Occipital lobe (tissue), 2 donors: ENCODE data around the gene ARL6IP6. TPM values are rescaled to one million over a fixed set of nuclear protein-coding genes. Genes with fewer than 3 reads are reported as not detected.

Experiments
- DNase-seq: peaks from one replicate; lab custom pipeline; 2025; lab: John Stamatoyannopoulos, UW
- total RNA-seq: library from RNA; depleted of rRNA; stranded (reverse); fragments of >200 nt; gene quantifications from one replicate; pipeline ENCODE4 v1.2.3, GENCODE V29; 2014

Gene ARL6IP6
- total RNA-seq, 1 donor from 2014 or later = 38.2 TPM

DNA sequence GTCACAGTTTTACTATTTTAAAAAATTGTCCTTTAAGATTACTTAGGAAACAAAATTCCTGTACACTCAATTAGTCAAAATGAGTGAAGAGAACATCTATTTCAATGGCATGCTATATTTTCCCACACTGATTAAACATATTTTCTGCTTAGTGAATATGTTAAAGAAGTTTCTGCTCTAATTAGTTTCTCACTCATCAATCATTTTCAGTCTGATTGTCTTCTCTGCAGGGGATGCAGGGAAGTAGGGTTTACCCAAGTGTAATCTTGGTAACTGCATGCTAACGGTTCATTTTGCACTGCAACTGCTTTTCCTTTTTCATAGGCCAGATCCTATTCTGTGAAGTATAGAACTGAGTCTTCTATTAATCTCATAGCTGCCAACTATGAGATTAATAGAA, 78.5 kb downstream of the ARL6IP6 start:
- no peak for DNase-seq

DNA sequence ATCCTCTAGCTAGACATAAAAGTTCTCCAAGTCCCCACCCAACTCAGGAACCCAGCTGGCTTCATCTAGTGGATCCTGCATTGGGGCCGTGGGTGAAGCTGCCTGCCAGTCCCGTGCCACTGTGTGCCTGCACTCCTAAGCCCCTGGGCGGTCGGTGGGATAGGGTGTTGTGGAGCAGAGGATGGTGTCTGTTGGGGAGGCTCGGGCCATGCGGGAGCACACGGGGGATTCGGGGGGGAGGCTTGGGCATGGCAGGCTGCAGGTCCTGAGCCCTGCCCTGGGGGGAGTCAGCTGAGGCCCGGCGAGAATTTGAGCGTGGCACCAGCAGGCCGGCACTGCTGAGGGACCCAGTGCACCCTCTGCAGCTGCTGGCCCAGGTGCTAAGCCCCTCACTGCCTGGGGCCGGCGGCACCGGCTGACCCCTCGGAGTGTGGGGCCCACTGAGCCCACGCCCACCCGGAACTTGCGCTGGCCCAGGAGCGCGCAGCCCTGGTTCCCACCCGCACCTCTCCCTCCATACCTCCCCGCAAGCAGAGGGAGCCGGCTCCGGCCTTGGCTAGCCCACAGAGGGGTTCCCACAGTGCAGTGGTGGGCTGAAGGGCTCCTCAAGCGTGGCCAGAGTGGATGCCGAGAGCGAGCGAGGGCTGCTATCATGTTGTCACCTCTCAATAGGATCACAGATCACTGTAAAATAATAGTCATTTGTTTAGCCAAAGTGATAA, 86.4 kb downstream of the ARL6IP6 start:
- DNase-seq = no peak

DNA sequence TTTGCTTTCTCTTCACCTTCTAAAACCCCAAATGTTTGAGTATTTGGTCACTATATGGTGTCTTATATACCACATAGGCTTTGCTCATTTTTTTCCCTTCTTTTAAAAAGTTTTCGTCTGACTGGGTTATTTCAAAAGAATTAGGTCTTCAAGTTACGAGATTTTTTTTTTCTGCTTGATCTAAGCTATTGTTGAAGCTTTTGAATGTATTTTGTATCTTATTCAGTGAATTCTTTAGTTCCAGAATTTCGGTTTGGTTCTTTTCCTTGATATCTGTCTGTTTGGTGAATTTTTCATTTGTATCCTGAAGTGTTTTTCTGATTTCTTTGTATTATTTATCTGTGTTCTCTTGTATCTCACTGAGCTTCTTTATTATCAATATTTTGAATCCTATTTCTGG, 93.5 kb downstream of the ARL6IP6 start:
- no peak for DNase-seq

Other genes with a start within 250 kb of the ARL6IP6 start
- gene PRPF40A, start 1.2 kb upstream of the ARL6IP6 start, total RNA-seq = 127 TPM